ENCODE measurements around the gene REG1B.
"Not testable (repeated sequence)": the region's sequence is repeated elsewhere in the genome, so short reads cannot be mapped to it uniquely, and the experiment has no call there.

Gene REG1B

DNA sequence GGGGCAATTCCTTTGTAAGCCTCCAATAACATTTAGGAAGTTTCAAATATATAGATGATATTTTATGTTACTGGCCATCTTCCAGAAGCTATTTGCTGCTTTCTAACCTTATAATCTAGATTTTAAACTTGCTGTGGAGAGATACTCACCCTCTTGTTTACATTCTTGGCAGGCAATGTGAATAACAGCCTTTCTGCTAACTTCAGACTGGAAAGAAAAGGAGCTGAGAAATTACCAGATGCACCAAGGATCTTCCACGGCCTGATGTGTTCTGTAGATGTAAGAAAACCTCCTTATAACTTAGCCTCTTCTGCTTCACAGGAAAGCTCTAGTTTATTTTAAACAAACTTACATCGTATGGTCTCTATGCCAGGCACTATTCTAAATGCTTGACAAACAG, 16.7 kb downstream of the REG1B start:
- no peak overlapping the region for H3K9ac ChIP-seq (ENCODE audit: low read length)
- H3K79me2 ChIP-seq (ENCODE audit: insufficient read depth, low read length) = no peaks in the 10 kb centered on the region
- no peaks in the 10 kb centered on the region for H3K9me2 ChIP-seq (replicated peaks; ENCODE audit: insufficient read depth, low read length)
- no peaks in the 10 kb centered on the region for H4K20me1 ChIP-seq (ENCODE audit: low read depth, low read length)
- no peaks in the 10 kb centered on the region for H3F3A ChIP-seq (ENCODE audit: insufficient read depth)
- no peak overlapping the region for H2AFZ ChIP-seq (ENCODE audit: low read depth, low read length, severe bottlenecking)
- no peak overlapping the region for H3K27ac ChIP-seq (ENCODE audit: low read depth, low read length)
- H3K36me3 ChIP-seq (ENCODE audit: low read length) = no peaks in the 10 kb centered on the region
- no peak for TF ChIP-seq EZH2phosphoT487 (conservative IDR thresholded peaks at IDR 0.05; ENCODE audit: low read length)
- TF ChIP-seq, protein P1, sequence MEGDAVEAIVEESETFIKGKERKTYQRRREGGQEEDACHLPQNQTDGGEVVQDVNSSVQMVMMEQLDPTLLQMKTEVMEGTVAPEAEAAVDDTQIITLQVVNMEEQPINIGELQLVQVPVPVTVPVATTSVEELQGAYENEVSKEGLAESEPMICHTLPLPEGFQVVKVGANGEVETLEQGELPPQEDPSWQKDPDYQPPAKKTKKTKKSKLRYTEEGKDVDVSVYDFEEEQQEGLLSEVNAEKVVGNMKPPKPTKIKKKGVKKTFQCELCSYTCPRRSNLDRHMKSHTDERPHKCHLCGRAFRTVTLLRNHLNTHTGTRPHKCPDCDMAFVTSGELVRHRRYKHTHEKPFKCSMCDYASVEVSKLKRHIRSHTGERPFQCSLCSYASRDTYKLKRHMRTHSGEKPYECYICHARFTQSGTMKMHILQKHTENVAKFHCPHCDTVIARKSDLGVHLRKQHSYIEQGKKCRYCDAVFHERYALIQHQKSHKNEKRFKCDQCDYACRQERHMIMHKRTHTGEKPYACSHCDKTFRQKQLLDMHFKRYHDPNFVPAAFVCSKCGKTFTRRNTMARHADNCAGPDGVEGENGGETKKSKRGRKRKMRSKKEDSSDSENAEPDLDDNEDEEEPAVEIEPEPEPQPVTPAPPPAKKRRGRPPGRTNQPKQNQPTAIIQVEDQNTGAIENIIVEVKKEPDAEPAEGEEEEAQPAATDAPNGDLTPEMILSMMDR (IDR thresholded peaks at IDR 0.05; ENCODE audit: insufficient read depth, low read length, poor library complexity, severe bottlenecking) = no peak
- H3K4me2 ChIP-seq (ENCODE audit: low read depth, low read length, poor library complexity, severe bottlenecking) = no peak overlapping the region
- H3K4me3 ChIP-seq (ENCODE audit: insufficient read depth, low read length, poor library complexity, severe bottlenecking) = no peak overlapping the region
- no peaks in the 10 kb centered on the region for H3K27me3 ChIP-seq (ENCODE audit: low read length)
- no peaks in the 10 kb centered on the region for H3K9me3 ChIP-seq (ENCODE audit: insufficient read depth, low read length)

DNA sequence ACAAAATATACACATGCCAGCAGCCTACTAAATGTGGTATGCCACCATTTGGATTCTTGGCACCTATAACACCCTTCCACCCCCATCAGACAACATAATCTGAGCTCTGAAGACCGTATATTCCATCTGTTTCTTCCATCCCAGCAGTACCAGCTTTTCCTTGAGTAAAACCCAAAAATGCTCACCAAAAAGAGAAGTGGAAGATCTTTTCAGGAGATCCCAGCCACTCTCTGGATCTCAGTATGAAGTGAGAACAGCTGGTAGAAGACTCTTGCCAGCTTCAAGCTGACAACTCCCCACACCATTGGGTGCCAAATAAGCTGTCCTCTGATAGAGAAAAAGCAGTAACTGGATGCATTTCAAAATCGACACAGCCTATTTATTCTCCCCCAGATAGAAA, 22.6 kb downstream of the REG1B start:
- Histone ChIP-seq H3K4me3 (ENCODE audit: insufficient read depth, low read length, poor library complexity, severe bottlenecking) (no peak overlapping the region), H3K27me3 (ENCODE audit: low read length) (no peaks in the 10 kb centered on the region), H3K79me2 (ENCODE audit: insufficient read depth, low read length) (no peaks in the 10 kb centered on the region), H3K9me2 (replicated peaks; ENCODE audit: insufficient read depth, low read length) (no peaks in the 10 kb centered on the region), H2AFZ (ENCODE audit: low read depth, low read length, severe bottlenecking) (no peak overlapping the region), H3K4me2 (ENCODE audit: low read depth, low read length, poor library complexity, severe bottlenecking) (no peak overlapping the region), H3F3A (ENCODE audit: insufficient read depth) (no peaks in the 10 kb centered on the region), H3K36me3 (ENCODE audit: low read length) (no peaks in the 10 kb centered on the region), H3K27ac (ENCODE audit: low read depth, low read length) (no peak overlapping the region), H3K9ac (ENCODE audit: low read length) (no peak overlapping the region), H4K20me1 (ENCODE audit: low read depth, low read length) (no peaks in the 10 kb centered on the region), H3K9me3 (ENCODE audit: insufficient read depth, low read length) (no peaks in the 10 kb centered on the region)
- TF ChIP-seq EZH2phosphoT487 (conservative IDR thresholded peaks at IDR 0.05; ENCODE audit: low read length) = no peak
- TF ChIP-seq, protein P1 (IDR thresholded peaks at IDR 0.05; ENCODE audit: insufficient read depth, low read length, poor library complexity, severe bottlenecking) = no peak

GRCh38 chr2:79054769-79055168, 33.0 kb downstream of the REG1B start:
- not testable (repeated sequence) for H3K27ac ChIP-seq (ENCODE audit: low read depth, low read length); H3K27me3 ChIP-seq (ENCODE audit: low read length); H3K9me3 ChIP-seq (ENCODE audit: insufficient read depth, low read length); H3K4me3 ChIP-seq (ENCODE audit: insufficient read depth, low read length, poor library complexity, severe bottlenecking); H3K79me2 ChIP-seq (ENCODE audit: insufficient read depth, low read length); H3K36me3 ChIP-seq (ENCODE audit: low read length); H3K4me2 ChIP-seq (ENCODE audit: low read depth, low read length, poor library complexity, severe bottlenecking); H3K9me2 ChIP-seq (replicated peaks; ENCODE audit: insufficient read depth, low read length); H3K9ac ChIP-seq (ENCODE audit: low read length); H2AFZ ChIP-seq (ENCODE audit: low read depth, low read length, severe bottlenecking); H3F3A ChIP-seq (ENCODE audit: insufficient read depth); H4K20me1 ChIP-seq (ENCODE audit: low read depth, low read length)

DNA sequence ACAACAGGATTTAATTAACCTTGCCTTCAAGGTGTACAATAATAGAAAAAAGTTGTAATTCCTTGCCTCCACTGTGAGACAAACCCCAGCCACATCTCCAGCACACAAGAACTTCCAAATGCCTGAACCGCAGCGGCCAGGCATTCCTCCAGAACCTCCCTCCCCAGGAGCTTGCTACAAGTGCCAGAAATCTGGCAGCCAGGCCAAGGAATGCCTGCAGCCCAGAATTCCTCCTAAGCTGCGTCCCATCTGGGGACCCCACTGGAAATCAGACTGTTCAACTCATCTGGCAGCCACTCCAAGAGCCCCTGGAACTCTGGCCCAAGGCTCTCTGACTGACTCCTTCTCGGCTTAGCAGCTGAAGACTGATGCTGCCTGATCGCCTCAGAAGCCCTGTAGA, 34.3 kb downstream of the REG1B start:
- H3K4me2 ChIP-seq (ENCODE audit: low read depth, low read length, poor library complexity, severe bottlenecking); H3K27ac ChIP-seq (ENCODE audit: low read depth, low read length); H3K9me3 ChIP-seq (ENCODE audit: insufficient read depth, low read length); H3K9me2 ChIP-seq (replicated peaks; ENCODE audit: insufficient read depth, low read length); H3K27me3 ChIP-seq (ENCODE audit: low read length); H2AFZ ChIP-seq (ENCODE audit: low read depth, low read length, severe bottlenecking); H4K20me1 ChIP-seq (ENCODE audit: low read depth, low read length); H3K36me3 ChIP-seq (ENCODE audit: low read length); H3K9ac ChIP-seq (ENCODE audit: low read length); H3K79me2 ChIP-seq (ENCODE audit: insufficient read depth, low read length); H3K4me3 ChIP-seq (ENCODE audit: insufficient read depth, low read length, poor library complexity, severe bottlenecking); H3F3A ChIP-seq (ENCODE audit: insufficient read depth): not testable (repeated sequence)
